ENCODE measurements around the gene TTLL11.

TTLL11 gene

GRCh38 chr9:122060481-122060880 lies 32.6 kb downstream of the TTLL11 start:
- no peak for TF ChIP-seq CTCF (IDR thresholded peaks at IDR 0.05; ENCODE audit: low read depth, low read length)
- no peak for TF ChIP-seq MAX (IDR thresholded peaks at IDR 0.05; ENCODE audit: low read depth, low read length)
- TF ChIP-seq POLR2A (IDR thresholded peaks at IDR 0.05; ENCODE audit: extremely low read depth, insufficient read length) = no peak
- no peak for TF ChIP-seq MYC (IDR thresholded peaks at IDR 0.05; ENCODE audit: low read depth, low read length)
- peak; percentile 13 for DNase-seq (ENCODE audit: low read depth)
- H3K4me3 ChIP-seq (ENCODE audit: low read depth, low read length) = no peak overlapping the region

- TF ChIP-seq MYC (IDR thresholded peaks at IDR 0.05; ENCODE audit: low read depth, low read length) (no peak), POLR2A (IDR thresholded peaks at IDR 0.05; ENCODE audit: extremely low read depth, insufficient read length) (no peak), MAX (IDR thresholded peaks at IDR 0.05; ENCODE audit: low read depth, low read length) (no peak), CTCF (IDR thresholded peaks at IDR 0.05; ENCODE audit: low read depth, low read length) (no peak)
- DNase-seq (ENCODE audit: low read depth) = no peak
- no peak overlapping the region for H3K4me3 ChIP-seq (ENCODE audit: low read depth, low read length)
Observed at GRCh38 chr9:122059955-122060324, 33.2 kb downstream of the TTLL11 start.

- H3K4me3 ChIP-seq (ENCODE audit: low read depth, low read length) = no peak overlapping the region
- no peak for DNase-seq (ENCODE audit: low read depth)
- TF ChIP-seq MAX (IDR thresholded peaks at IDR 0.05; ENCODE audit: low read depth, low read length) = no peak
- TF ChIP-seq MYC (IDR thresholded peaks at IDR 0.05; ENCODE audit: low read depth, low read length) = no peak
Observed at GRCh38 chr9:122059214-122059954, 33.7 kb downstream of the TTLL11 start.

- no peak overlapping the region for H3K4me3 ChIP-seq (ENCODE audit: low read depth, low read length)
- no peak for DNase-seq (ENCODE audit: low read depth)
- TF ChIP-seq CTCF (IDR thresholded peaks at IDR 0.05; ENCODE audit: low read depth, low read length) (no peak), MAX (IDR thresholded peaks at IDR 0.05; ENCODE audit: low read depth, low read length) (no peak), MYC (IDR thresholded peaks at IDR 0.05; ENCODE audit: low read depth, low read length) (no peak), POLR2A (IDR thresholded peaks at IDR 0.05; ENCODE audit: extremely low read depth, insufficient read length) (no peak)
Observed at GRCh38 chr9:122058709-122059108, 34.4 kb downstream of the TTLL11 start.

- H3K4me3 ChIP-seq (ENCODE audit: low read depth, low read length) = no peak overlapping the region
- no peak for TF ChIP-seq CTCF (IDR thresholded peaks at IDR 0.05; ENCODE audit: low read depth, low read length)
- TF ChIP-seq MAX (IDR thresholded peaks at IDR 0.05; ENCODE audit: low read depth, low read length) = no peak
- TF ChIP-seq POLR2A (IDR thresholded peaks at IDR 0.05; ENCODE audit: extremely low read depth, insufficient read length) = no peak
- TF ChIP-seq MYC (IDR thresholded peaks at IDR 0.05; ENCODE audit: low read depth, low read length) = no peak
- no peak for DNase-seq (ENCODE audit: low read depth)
Observed at GRCh38 chr9:122058051-122058450, 35.1 kb downstream of the TTLL11 start.

GRCh38 chr9:122057211-122057610 lies 35.9 kb downstream of the TTLL11 start:
- no peak overlapping the region for H3K4me3 ChIP-seq (ENCODE audit: low read depth, low read length)
- TF ChIP-seq MYC (IDR thresholded peaks at IDR 0.05; ENCODE audit: low read depth, low read length) (no peak), CTCF (IDR thresholded peaks at IDR 0.05; ENCODE audit: low read depth, low read length) (no peak), POLR2A (IDR thresholded peaks at IDR 0.05; ENCODE audit: extremely low read depth, insufficient read length) (no peak), MAX (IDR thresholded peaks at IDR 0.05; ENCODE audit: low read depth, low read length) (no peak)
- no peak for DNase-seq (ENCODE audit: low read depth)
